Ovary (tissue), 3 donors: Measurements from ENCODE around the gene LPGAT1.

Experiments
- CTCF ChIP-seq, 3 donors: fragments of 450-650 bp in 2 of 3; fragments of 200-600 bp in 1 of 3; IDR thresholded peaks; one replicate each; pipeline versions ENCODE4 v1.5.1 to v1.8.0; 2016 to 2022; ENCODE audit warnings: antibody characterized with exemption in 3 of 3, mild to moderate bottlenecking in 1 of 3
- EP300 ChIP-seq: sonication (generic); formaldehyde crosslinking; IDR thresholded peaks from one replicate; pipeline ENCODE4 v1.6.1; 2017; ENCODE audit warnings: antibody characterized with exemption
- POLR2A ChIP-seq: fragments of 450-650 bp; IDR thresholded peaks from one replicate; pipeline ENCODE4 v1.6.1; 2017; ENCODE audit warnings: antibody characterized with exemption, mild to moderate bottlenecking, moderate library complexity
- donor health status: DM: no; HTN: no; CAD: no.

- TF ChIP-seq POLR2A (no peak), CTCF (IDR thresholded peaks at IDR 0.05) (no peak), EP300 (no peak)
Measured at GRCh38 chr1:211701733-211702132, 128.8 kb downstream of the LPGAT1 start.
